ENCODE measurements around the gene SLC25A6.

The SLC25A6 gene

DNA sequence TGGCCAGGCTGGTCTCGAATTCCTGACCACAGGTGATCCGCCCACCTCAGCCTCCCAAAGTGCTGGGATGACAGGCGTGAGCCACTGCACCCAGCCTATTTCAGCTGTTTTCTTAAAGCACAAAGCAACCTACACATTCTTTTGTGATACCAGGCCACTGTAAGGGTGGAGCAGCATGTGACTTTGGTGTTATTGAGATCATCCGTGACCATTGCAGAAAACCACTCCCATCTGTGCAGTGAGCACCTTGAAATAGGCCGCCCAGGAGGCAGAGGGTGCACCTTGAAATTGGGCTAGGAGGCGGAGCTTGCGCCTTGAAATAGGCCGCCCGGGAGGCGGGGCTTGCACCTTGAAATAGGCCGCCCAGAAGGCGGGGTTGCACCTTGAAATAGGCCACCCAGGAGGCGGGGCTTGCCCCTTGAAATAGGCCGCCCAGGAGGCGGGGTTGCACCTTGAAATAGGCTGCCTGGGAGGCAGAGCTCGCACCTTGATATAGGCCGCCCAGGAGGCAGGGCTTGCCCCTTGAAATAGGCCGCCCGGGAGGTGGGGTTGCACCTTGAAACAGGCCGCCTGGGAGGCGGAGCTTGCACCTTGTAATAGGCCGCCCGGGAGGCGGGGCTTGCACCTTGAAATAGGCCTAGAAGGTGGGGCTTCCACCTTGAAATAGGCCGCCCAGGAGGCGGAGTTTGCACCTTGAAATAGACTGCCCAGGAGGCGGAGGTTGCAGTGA lies 9.0 kb upstream of the SLC25A6 start:
- TF ChIP-seq CTCF (conservative IDR thresholded peaks at IDR 0.05; ENCODE audit: low read depth, low read length): no peak
- H3K4me2 ChIP-seq: no peak overlapping the region
- H3K4me3 ChIP-seq (IDR thresholded peaks at IDR 0.05; ENCODE audit: insufficient read depth, low read depth, low read length): no peak overlapping the region
- no peaks in the 10 kb centered on the region for H3K79me2 ChIP-seq (ENCODE audit: insufficient read depth, low read depth)
- H3K27me3 ChIP-seq (ENCODE audit: insufficient read depth, low read depth): no peaks in the 10 kb centered on the region
- no peak overlapping the region for H3K27ac ChIP-seq
- no peak overlapping the region for H3K9ac ChIP-seq
- H2AFZ ChIP-seq (ENCODE audit: low read depth): no peak overlapping the region
- no peaks in the 10 kb centered on the region for H3K4me1 ChIP-seq (ENCODE audit: low read depth, poor library complexity, severe bottlenecking)
- H4K20me1 ChIP-seq (ENCODE audit: insufficient read depth): no peaks in the 10 kb centered on the region
- no peaks in the 10 kb centered on the region for H3K36me3 ChIP-seq (ENCODE audit: insufficient read depth)

GRCh38 chrX:1400049-1400448 lies 8.1 kb upstream of the SLC25A6 start:
- no peak overlapping the region for H3K27ac ChIP-seq
- no peaks in the 10 kb centered on the region for H3K79me2 ChIP-seq (ENCODE audit: insufficient read depth, low read depth)
- H4K20me1 ChIP-seq (ENCODE audit: insufficient read depth): no peaks in the 10 kb centered on the region
- no peak overlapping the region for H3K4me3 ChIP-seq (IDR thresholded peaks at IDR 0.05; ENCODE audit: insufficient read depth, low read depth, low read length)
- no peaks in the 10 kb centered on the region for H3K36me3 ChIP-seq (ENCODE audit: insufficient read depth)
- no peak overlapping the region for H2AFZ ChIP-seq (ENCODE audit: low read depth)
- TF ChIP-seq CTCF (conservative IDR thresholded peaks at IDR 0.05; ENCODE audit: low read depth, low read length): no peak
- no peak overlapping the region for H3K4me2 ChIP-seq
- H3K27me3 ChIP-seq (ENCODE audit: insufficient read depth, low read depth): no peaks in the 10 kb centered on the region
- H3K4me1 ChIP-seq (ENCODE audit: low read depth, poor library complexity, severe bottlenecking): no peaks in the 10 kb centered on the region
- H3K9ac ChIP-seq: no peak overlapping the region

DNA sequence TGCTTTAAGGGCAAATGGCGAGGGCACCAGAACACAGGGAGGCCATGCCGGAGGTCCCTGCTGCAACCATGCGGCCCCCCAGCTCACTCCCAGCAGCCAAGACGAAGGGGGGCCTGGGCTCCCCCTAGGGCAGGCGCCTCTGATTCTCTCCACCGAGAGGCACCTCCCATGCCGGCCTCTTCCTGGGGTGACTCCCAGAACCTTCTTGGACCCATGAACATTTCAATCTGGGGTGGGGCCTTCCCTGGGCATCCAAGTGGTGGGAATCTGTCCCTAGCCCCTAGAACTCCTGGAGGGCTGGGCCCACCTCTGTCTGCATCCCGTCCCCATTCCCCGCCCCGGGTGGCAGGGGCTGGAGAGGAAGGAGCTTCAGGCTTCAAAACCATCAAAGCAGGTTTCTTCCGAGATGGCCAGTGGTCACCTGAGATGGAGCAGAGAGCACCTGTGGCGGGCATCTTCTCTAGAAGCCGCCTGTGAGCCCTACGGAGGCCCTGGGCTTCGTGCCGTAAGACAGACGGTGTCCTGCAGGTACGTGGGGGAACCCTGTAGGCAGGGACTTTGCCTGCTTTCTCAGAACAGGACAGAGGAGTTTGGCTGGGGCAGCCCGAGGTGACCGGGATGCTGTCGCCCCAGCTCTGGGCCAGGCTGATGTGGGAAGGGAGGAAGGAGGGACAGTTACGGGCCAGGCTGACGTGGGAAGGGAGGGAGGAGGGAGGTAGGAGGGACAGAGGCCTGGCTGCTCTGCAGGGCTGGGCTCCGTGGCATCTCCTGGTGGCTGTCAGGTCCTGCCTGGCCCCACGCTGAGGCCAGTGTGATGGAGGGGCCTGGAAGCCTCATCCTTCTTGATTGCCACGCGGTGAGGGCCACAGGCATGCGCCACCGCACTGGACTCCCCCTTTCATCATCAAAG lies 6.8 kb upstream of the SLC25A6 start:
- H3K27me3 ChIP-seq (ENCODE audit: insufficient read depth, low read depth): no peaks in the 10 kb centered on the region
- no peak overlapping the region for H3K27ac ChIP-seq
- no peak overlapping the region for H3K4me3 ChIP-seq (IDR thresholded peaks at IDR 0.05; ENCODE audit: insufficient read depth, low read depth, low read length)
- no peaks in the 10 kb centered on the region for H3K36me3 ChIP-seq (ENCODE audit: insufficient read depth)
- no peaks in the 10 kb centered on the region for H4K20me1 ChIP-seq (ENCODE audit: insufficient read depth)
- H2AFZ ChIP-seq (ENCODE audit: low read depth): no peak overlapping the region
- TF ChIP-seq CTCF (conservative IDR thresholded peaks at IDR 0.05; ENCODE audit: low read depth, low read length): no peak
- no peaks in the 10 kb centered on the region for H3K79me2 ChIP-seq (ENCODE audit: insufficient read depth, low read depth)
- H3K4me1 ChIP-seq (ENCODE audit: low read depth, poor library complexity, severe bottlenecking): no peaks in the 10 kb centered on the region
- H3K9ac ChIP-seq: no peak overlapping the region
- H3K4me2 ChIP-seq: no peak overlapping the region

- no peak overlapping the region for H3K27ac ChIP-seq
- no peak overlapping the region for H2AFZ ChIP-seq (ENCODE audit: low read depth)
- no peaks in the 10 kb centered on the region for H3K4me1 ChIP-seq (ENCODE audit: low read depth, poor library complexity, severe bottlenecking)
- no peak for TF ChIP-seq CTCF (conservative IDR thresholded peaks at IDR 0.05; ENCODE audit: low read depth, low read length)
- H3K9ac ChIP-seq: no peak overlapping the region
- H3K36me3 ChIP-seq (ENCODE audit: insufficient read depth): no peaks in the 10 kb centered on the region
- H3K79me2 ChIP-seq (ENCODE audit: insufficient read depth, low read depth): no peaks in the 10 kb centered on the region
- no peaks in the 10 kb centered on the region for H3K27me3 ChIP-seq (ENCODE audit: insufficient read depth, low read depth)
- H3K4me3 ChIP-seq (IDR thresholded peaks at IDR 0.05; ENCODE audit: insufficient read depth, low read depth, low read length): no peak overlapping the region
- no peak overlapping the region for H3K4me2 ChIP-seq
- H4K20me1 ChIP-seq (ENCODE audit: insufficient read depth): no peaks in the 10 kb centered on the region
Observed at GRCh38 chrX:1397441-1398270, 5.7 kb upstream of the SLC25A6 start.
